Esophagus mucosa (tissue), 1 donor: Measurements from ENCODE around the gene RPS26. TPM values are rescaled to one million over a fixed set of nuclear protein-coding genes. Genes with fewer than 3 reads are reported as not detected.

Experiments
- ATAC-seq: fragments of 200-7000 bp; cut with Tn5 transposase; one replicate; pipeline ENCODE4 v1.9.1; 2020
- total RNA-seq: library from RNA; stranded (reverse); gene quantifications from one replicate; pipeline ENCODE4 v1.2.4, GENCODE V29; 2023
- donor health status: DM: yes; HTN: yes; CAD: no.

RPS26 gene
- total RNA-seq, 1 donor from 2014 or later = 52.8 TPM

DNA sequence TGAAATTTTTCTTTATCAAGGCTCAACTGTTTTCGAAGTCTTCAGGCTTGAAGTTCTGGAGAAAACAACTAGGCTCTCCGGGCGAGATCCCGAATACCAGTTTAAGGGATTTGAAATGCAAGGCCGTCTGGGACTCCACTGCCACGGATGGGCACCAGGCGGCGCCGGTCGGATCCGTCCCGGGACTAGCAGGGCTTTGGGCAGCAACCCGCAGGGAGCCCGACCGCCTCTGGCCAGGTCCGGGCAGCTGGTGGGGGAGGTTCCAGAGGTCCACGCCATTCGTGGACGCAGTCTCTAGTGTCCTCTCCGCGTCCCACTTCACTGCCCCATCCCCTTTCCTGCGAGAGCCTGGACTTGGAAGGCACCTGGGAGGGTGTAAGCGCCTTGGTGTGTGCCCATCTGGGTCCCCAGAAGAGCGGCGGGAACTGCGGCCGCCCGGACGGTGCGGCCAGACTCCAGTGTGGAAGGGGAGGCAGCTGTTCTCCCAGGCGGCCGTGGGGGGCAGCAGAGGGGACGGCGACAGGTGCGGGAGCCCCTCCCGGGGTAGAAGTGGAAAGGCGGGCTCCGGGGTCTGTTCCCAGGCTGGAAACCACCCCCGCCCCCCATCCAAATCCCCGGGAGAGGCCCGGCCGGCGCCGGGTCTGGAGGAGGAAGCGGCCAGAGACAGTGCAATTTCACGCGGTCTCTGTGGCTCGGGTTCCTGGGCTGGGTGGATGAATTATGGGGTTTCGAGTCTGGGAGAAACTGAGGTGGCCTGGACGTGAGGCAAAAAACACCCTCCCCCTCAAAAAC is 37.4 kb downstream of the RPS26 start:
- peak; percentile 72 for ATAC-seq

DNA sequence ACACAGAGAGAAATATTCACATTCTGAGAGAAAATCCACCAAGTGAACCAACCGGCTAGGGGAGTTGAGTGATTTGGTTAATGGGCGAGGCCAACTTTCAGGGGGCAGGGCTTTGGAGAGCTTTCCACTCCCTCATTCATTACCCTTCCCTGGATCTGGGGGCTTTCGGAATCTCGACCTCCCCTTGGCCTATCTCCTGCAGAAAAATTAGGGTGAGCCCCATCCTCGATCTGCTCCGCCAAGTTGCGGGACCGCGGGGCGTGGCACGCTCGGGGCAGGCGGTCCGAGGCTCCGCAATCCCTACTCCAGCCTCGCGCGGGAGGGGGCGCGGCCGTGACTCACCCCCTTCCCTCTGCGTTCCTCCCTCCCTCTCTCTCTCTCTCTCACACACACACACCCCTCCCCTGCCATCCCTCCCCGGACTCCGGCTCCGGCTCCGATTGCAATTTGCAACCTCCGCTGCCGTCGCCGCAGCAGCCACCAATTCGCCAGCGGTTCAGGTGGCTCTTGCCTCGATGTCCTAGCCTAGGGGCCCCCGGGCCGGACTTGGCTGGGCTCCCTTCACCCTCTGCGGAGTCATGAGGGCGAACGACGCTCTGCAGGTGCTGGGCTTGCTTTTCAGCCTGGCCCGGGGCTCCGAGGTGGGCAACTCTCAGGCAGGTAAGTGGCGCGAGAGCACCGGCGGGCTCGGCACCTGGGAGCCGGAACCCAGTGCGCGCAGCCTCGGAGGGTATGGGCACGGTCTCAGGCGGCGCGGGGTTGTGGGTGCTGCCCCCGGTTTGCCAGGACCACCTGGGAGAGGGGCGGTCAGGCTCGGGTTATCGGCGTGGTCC is 38.2 kb downstream of the RPS26 start, which contains the start of gene ERBB3:
TSS of gene ERBB3 (plus strand) at position 443 of the 833 bp plus-strand sequence. CDS start at position 579, 136 bp downstream.
- ATAC-seq = peak; percentile 94

DNA sequence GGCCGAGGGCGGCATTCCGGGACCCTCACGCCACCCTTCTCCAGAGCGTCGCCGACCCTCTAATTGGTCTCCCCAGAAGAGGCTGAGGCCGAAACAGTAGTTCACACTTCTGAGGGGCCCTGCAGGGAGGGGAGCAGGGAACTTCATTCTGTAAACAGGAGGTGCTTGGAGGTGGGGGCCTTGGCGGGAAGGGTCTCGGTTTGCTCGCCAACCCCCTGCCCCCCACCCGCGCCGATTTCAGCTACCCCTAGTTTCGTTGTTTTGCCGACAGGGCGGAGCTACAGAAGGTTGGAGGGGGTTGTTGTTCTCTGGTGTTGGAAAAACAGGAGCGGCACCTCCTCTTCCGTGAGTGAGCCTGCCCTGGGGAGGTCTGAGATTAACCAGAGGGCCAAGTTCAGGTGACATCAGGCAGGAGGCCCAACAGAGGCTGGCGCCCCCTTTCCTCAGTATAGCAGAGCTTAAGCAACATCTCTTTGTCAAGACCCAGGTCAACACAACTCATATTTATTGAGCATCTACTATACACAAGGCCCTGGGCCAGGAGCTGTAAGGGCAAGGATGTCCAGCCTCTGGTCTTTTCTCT is 38.9 kb downstream of the RPS26 start:
- peak; percentile 56 for ATAC-seq

DNA sequence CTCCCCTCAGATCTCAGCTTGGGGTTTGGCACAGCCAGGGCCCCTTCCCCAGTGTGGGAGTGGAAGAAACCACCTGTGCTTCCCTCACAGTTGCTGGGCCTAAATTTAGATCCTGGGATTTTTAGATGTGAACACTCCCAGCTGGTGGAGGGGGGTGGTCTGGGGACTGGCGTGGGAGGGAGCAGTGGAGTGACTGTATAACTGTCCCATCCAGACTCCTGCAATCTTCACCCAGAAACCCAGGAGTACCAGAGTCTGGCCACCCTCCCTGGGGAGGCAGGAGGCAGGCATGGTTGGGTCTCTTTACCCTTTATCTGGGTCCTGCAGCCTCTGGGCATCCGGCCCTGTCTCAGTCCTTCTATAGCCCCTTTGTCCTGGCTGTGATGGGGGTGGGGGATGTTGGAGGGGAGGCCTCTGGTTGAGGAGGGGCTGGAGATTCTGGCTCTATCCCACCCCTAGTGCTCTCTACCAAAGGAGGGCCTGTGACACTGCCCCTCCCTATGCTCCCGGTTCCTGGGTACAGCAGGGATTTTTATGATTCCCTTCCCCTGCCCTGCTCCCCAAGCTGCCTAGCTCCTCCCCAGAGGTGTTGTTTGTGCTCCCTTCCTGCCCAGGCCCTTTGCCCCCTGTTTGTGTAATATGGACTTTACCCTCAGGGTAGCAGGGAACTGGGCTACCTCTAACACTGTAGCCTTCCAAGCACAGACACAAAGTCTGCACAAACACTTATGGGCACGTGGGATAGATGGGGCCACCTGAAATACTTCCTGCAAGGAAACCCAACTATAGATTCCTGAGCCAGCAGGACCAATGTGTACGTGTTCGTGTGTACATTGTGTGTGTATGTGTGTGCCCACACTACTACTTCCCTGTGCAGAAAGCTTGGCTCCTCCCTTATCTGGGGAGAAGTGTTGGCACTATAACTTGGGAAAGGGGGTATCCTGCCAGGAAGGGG is 40.0 kb downstream of the RPS26 start:
- no peak for ATAC-seq

DNA sequence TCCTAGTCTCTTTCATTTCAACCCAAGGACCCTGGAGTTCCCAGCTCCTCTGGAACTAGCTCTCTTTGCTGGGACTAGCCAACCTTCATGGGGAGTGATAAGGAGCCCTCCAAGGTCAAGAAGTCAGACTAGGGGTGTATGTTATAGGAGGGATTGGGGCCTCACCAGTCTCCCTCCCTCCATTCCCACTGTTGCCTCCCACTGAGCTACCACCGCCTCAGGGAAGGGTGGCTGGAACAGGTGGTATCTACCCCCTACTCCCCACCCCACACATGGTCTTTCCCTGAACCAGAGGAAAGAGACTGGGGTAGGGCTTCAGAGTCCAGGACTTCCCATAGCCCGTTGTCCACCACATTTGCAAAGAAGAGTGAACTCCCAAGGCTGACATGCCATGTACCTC is 40.7 kb downstream of the RPS26 start:
- no peak for ATAC-seq

DNA sequence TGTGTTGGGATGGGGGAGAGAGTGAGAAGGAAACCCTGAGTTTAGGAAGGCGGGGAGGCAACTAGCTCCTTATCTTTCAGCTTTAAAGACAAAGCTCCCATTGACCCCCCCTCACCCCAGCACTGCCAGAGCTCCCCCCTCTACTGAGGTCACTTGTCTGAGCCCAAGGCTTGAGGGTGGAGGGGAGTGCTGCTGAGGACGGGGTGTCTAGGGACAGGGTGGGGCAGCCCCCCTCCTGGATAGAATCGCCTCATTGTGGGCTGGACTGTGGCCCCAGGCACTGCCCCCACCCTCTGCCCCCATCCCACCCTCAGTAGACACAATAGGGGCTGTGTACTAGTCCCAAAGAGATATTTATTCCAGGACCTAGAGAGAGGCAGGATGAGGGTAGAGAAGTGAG is 41.2 kb downstream of the RPS26 start:
- no peak for ATAC-seq

DNA sequence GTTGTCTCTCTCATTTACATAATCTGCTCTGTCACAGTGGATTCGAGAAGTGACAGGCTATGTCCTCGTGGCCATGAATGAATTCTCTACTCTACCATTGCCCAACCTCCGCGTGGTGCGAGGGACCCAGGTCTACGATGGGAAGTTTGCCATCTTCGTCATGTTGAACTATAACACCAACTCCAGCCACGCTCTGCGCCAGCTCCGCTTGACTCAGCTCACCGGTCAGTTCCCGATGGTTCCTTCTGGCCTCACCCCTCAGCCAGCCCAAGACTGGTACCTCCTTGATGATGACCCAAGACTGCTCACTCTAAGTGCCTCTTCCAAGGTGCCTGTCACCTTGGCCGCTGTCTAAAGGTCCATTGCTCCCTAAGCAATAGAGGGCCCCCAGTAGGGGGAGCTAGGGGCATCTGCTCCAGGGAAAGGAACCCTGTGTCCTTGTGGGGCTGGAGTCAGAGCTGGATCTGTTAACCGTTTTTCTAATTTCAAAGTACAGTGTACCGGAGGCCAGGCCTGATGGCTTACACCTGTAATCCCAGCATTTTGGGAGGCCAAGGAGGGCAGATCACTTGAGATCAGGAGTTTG is 43.3 kb downstream of the RPS26 start:
- no peak for ATAC-seq

DNA sequence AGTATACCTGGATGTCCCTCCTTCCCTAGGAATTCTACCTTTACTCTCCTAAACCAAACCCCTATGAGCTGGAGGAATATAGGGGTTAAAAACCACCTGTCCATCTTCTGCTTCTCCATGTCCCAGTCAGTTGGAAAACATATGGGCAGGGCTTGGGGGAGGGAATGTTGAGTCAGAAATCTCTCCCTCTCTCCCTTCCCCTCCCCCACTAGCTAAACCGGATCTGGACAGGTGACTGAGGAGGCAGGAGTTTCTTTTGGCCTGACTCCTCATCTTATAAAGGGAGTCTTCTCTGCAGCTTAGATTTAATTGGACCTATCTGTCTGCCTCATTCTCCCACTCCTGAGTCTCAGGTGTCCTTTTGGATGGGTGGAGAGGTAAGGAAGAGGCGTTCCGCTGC is 44.4 kb downstream of the RPS26 start:
- ATAC-seq = peak; percentile 83

DNA sequence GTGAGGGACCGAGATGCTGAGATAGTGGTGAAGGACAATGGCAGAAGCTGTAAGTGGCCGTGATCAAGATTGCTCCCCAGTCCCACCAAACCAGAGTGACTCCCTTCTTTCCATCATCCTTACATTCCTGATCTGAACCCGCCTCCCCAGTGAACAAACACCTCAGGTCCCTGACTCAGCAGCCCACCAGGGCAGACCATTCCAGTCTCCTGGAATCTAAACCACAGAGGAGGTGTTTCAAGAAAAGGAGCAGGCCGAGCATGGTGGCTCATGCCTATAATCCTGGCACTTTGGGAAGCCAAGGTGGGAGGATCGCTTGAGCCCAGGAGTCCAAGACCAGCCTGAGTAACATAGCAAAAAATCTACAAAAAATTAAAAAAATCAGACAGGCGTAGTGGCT is 44.9 kb downstream of the RPS26 start:
- ATAC-seq = no peak

DNA sequence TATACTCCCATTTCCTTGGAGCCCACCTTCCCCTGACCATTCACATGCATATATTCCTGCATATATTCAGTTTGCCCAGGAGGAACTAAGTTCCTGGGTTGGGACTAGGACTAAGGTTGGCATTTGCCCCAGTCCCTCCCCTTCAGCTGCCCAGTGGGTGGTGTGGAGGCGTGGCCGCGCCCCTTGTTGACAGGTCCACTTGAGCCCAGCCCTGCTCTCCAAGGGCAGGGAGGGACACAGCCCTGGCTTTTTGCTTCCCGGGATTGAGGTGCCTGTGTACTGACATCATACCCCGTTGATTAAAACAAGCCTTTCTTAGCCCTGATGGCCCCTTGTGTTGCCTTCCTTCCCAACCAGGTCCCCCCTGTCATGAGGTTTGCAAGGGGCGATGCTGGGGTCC is 45.5 kb downstream of the RPS26 start:
- ATAC-seq = peak; percentile 71

Other genes starting within 250 kb of the RPS26 start
- gene SARNP, start 224.2 kb upstream of the RPS26 start, total RNA-seq = 47.6 TPM
- 64.2 TPM for gene ORMDL2, start 223.9 kb upstream of the RPS26 start, total RNA-seq
- gene DNAJC14, start 212.3 kb upstream of the RPS26 start, total RNA-seq = 15.3 TPM
- 0.60 TPM for gene MMP19, start 199.0 kb upstream of the RPS26 start, total RNA-seq
- gene PYM1, start 114.0 kb upstream of the RPS26 start, total RNA-seq = 66.9 TPM
- gene DGKA, start 110.8 kb upstream of the RPS26 start, total RNA-seq = 170 TPM
- gene PMEL, start 75.9 kb upstream of the RPS26 start, total RNA-seq = 0.52 TPM
- gene CDK2, start 75.1 kb upstream of the RPS26 start, total RNA-seq = 20.5 TPM
- 111 TPM for gene RAB5B, start 67.8 kb upstream of the RPS26 start, total RNA-seq
- 16.0 TPM for gene SUOX, start 44.6 kb upstream of the RPS26 start, total RNA-seq
- 4.3 TPM for gene IKZF4, start 20.9 kb upstream of the RPS26 start, total RNA-seq
- 68.1 TPM for gene ERBB3, start 38.2 kb downstream of the RPS26 start, total RNA-seq
- 125 TPM for gene PA2G4, start 62.6 kb downstream of the RPS26 start, total RNA-seq
- gene RPL41, start 74.7 kb downstream of the RPS26 start, total RNA-seq = 4,992 TPM
- 1.8 TPM for gene ZC3H10, start 76.3 kb downstream of the RPS26 start, total RNA-seq
- 48.8 TPM for gene ESYT1, start 86.3 kb downstream of the RPS26 start, total RNA-seq
- 54.2 TPM for gene MYL6B, start 110.7 kb downstream of the RPS26 start, total RNA-seq
- gene MYL6, start 116.4 kb downstream of the RPS26 start, total RNA-seq = 1,179 TPM
- 44.4 TPM for gene SMARCC2, start 147.6 kb downstream of the RPS26 start, total RNA-seq
- 26.9 TPM for gene RNF41, start 180.0 kb downstream of the RPS26 start, total RNA-seq
- 26.5 TPM for gene NABP2, start 182.4 kb downstream of the RPS26 start, total RNA-seq
- not detected for gene SLC39A5, start 188.1 kb downstream of the RPS26 start, total RNA-seq
- gene ANKRD52, start 216.5 kb downstream of the RPS26 start, total RNA-seq = 19.8 TPM
- gene COQ10A, start 225.0 kb downstream of the RPS26 start, total RNA-seq = 3.1 TPM